HG03135 (cell line): ENCODE measurements around the gene TRMT61A.

ENCODE experiments used
- ATAC-seq: cut with Tn5 transposase; IDR thresholded peaks from one replicate; pipeline ENCODE4 v1.9.1; 2021; ENCODE audit warnings: mild to moderate bottlenecking, moderate library complexity; ENCODE audit not compliant: unreplicated experiment

TRMT61A gene

DNA sequence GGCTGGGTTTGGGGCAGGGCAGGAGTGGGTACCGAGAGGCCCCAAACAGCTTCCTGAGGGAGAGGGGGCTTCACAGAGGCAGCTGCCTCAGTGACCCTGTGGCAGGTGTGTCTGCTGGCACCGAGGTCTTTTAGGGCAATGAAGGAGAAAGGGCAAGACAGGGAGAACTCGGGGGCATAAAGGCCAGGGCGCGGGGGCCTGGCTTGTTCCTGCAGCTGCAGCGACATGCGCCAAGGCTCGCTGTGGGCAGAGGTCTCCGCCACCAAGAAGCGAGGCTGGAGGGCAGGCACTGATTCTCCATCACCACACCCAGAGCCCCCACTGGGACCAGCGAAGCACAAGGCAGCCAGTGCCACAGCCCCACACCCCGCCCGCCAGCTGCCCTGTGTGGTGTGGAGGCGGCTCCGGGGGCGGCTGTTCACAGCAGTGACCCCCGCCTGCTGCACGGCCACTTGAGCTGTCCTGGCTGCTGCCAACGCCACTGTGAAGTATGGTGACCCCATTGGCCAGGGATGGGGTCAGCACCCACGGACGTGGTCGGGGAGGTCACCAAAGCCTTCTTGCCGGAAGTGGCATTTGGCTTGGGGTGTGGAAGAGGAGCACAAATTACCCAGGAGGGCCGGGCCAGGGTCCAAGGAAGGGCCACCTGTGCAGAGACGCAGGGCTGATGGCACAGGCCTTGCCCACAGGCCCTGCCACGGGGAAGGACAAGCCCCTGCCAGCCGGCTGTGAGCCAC is 17.1 kb downstream of the TRMT61A start:
- ATAC-seq: no peak

DNA sequence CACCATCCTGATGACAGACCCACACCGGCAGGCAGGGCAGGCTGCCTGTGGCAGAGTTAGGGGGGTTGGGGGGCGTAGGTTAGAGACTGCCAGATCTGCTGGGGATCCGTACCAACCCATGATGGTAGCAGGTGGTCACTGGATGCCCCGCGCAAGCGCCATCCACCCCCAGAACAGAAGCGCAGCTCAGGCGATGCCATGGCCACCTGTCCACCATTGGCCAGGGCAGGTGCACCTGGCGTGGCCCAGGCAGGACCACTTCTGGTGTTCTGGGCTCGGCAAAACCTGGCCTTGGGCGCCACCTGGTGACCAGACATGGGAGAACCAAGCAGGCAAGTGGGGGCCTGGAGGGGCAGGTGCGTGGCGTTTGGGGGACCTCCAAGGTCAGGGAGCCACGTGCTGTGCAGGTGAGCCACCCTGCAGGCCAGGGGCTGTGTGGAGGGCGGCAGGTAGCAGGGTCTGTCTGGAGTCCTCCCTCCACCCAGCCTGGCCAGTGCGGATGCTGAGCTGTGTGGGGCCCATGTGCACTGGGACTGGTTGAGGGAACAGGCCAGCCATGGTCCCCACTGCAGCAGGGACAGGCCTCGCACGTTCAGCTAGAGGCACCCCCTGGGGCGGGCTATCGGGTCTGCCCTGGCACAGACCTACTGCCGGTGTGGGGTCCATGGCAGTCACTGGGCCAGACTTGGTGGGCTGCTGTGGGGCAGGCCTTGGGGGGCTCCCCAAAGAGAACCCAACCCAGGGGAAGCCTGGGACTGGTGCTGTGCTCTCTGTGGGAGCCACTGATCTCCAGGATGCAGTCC is 17.9 kb downstream of the TRMT61A start:
- ATAC-seq: no peak

DNA sequence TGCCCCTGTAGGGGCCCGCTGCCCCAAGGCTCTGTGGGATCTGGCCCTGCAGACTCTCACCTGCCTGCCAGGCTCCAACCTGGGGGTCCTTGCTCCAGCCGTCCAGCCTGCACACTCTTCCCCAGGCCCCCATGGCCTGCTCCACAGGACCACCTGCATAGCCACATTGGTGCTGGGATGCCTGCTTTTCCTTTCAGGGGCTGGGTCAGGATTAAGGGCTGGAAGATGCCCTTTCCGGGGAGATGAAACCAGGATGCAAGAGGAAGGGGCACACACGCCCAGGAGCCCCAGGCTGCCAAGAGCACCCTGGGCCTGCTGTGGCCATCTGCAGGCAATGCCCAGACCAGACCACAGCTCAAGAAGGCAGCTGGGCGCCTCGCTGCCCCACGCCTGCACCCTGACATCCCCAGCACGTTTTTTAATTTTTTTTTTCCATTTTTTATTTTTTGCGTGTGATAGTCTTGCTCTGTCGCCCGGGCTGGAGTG is 18.5 kb downstream of the TRMT61A start:
- no peak for ATAC-seq

DNA sequence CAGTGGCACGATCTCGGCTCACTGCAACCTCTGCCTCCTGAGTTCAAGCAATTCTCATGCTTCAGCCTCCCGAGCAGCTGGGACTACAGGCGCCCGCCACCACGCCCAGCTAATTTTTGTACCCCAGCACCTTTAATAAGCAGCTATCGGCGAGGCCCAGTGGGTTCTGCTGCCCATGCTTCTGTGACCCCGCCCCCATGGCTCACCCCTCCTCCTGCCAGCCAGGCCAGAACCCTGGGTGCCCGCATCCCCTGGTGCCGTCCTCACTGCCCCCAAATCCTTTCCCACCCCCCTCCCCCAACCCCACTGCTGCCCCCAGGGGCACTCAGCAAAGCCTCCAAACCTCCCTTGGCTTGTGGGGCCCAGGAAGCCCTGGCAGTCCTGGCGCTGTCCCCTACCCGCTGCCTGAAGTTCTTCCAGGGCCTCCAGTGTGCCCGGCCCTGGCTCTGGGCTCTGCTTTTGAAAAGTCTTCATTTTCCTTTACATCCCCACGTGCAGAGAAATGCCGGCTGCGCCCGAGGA is 19.0 kb downstream of the TRMT61A start:
- ATAC-seq: no peak

DNA sequence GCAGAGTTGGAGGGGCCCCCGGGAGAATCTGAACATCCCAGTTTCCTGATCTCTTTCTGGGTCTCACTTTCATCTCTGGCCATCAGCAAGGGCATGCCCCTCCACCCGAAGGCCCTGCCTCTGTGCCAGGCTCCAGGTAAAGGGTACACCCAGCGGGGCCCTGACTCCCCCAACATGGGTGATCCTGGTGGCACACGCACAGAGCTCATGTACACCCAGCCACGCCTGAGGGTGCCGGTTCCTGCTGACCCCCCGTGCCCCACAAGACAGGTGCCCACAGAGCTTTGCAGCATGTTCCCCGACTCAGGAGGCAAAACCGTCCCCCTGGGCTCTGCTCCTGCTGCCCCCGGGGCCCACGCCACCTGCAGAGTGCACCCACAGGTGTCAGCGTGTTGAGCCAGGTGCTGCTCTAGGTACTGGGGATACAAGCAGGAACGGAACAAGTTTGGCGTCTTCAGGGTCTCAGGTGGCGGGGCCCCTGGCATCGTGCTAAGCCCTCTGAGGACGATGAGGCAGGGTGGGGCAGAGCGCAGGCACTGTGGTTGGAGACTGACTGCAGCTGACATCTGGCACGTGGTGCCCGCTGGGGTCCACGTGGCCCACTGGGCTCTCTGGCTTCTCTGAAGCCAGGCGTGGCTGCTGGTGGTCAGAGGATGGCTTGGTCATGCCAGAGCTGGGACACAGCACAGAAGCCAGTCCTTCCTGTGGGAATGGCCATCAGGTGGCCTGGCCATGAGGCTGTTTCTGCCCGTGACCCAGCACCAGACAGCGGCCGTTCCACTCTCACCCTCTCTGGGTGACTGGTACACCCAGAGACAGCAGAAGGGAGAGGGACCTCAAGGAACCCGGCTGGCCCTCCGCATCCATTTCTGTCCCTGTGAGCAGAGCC is 19.7 kb downstream of the TRMT61A start:
- no peak for ATAC-seq

DNA sequence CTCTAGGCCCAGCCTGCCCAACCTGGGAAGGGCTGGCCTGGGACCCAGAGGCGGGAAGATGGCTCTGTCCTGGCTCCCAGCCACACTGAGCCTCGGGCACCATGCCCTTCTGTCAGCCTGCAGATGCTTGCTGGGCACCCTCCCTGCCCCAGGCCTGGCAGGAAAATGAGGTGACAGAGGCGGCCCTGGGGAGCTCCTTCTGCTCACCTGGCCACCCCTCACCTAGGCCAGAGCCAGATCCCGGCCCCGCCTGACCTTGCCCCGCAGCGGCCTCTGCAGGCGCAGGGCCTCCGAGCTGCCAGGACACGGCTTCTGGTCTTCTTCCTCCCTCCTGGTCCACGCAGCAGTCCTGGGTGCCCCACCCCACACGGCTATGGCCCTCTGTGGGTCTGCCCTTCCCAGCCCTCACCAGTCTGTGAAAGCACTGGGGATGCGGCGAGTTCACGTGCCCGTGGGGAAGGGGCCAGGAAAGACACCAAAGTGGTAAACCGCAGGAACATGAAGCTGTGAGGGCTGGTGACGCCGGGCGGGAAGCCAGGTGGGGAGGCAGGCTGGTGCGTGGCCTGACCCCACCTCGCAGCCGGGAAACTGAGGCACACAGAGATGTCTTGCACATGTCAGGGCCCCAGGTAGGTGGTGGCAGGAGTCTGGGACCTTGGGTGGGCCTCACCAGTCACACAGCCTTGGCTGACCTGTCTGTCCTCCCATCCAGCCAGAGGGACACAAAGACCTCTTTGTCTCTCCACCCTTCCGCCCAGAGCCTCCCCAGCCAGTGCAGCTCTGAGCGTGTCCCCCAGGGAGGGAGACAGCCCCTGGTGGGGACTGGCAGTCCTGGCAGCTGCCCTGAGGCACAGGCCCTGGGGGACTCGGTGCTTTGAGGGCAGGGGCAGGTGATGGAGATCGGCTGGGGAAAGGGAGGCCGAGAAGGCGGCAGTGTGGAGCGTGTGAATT is 20.6 kb downstream of the TRMT61A start:
- ATAC-seq: no peak

DNA sequence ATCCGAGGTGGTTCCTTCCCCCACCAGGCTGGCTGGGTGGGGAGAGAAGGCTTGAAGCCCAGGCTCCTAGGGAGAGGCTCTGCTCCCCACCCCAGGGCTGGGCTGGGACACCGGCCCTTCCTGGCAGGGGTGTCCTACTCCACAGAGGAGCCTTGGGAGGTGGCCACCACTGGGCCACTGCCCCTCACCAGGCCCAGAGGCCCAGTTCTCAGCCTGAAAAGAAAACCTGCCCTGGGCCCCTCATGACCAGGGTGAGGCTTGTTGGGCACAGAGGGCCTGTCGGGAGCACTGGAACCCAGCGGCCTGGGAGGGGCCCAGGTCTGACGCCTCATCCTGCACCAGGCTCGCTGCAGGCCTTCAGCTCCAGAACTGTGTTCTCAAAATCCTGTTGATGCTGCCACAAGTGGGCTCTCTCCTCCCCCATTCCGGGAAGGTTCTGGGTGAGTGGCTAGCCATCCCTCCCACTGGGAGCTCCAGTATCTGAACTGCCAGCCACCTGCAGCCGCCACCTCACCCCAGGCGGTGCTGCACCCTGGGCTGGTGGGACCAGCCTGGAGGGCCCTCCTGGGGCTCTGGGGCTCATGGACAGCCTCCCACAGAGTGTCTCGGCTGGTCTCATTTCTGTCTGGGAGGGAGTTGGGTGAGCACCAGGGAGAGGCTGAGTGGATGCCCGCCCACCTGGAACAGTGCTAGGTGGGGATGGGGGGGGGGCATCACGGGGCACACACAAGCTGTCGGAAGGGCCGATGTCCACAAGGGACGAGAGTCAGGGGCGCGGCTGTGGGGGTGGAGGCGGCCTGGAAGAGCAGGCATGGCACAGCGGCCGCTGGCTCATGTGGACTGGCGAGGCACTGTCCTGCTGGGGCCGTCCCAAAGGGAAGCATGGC is 21.7 kb downstream of the TRMT61A start:
- ATAC-seq: no peak

DNA sequence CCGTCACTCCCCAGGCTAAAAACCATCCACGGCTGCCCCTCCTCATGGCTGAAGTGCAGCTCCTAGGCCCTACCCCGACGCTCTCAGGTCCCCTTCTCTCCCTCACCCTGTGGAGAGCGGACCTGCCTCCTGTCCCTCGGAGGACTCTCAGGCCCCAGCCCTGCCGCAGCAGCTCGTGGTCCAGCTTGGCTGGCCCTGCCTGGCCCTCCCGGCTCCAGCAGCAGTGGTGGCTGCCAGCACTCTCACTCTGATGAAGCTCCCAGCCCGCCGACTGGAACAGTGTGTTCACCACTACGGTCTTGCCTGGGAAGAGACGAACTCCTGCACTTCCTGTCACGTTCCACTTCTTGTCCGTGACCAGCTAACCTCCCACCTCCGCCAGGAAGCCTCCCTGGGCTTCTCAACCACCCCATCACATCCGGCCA is 22.4 kb downstream of the TRMT61A start:
- ATAC-seq: no peak

DNA sequence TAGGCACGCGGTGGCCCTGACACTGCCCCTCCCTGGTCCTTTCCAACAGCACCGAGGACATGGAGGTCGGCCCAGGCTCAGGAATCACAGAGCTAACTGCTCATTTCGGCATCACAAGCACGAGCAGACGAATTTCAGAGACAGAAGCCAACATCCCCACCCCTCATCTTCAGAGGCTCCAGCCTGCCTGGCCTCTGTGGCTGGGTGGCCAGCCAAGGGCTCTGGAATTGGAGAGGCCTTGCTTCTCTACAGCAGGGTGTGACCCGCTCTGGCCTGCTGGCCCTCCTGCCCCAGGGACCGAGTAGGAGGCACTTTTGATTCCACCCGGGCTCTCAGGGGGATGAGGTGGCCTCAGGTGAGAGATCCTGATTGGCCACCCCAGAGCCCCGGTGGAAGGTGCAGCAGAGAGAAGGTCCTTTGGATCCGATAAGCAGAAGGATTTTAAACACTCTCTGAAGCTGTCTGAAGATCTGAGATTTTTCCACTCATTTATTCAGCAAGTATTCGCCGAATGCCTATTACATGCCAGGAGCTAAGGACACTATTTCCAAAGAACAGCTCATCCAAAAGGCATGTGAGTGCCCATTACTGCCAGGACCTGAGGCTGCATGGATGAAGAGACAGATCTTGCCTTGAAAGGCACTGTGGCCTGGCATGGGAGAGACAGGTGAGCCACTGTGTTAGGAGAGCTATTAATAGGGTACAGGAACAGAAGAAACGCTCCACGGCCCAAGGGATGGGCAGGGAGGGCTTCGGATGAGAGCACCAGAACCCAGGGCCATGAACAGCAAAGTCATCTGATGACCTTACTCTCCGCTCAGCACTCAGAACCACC is 23.2 kb downstream of the TRMT61A start:
- ATAC-seq: no peak

DNA sequence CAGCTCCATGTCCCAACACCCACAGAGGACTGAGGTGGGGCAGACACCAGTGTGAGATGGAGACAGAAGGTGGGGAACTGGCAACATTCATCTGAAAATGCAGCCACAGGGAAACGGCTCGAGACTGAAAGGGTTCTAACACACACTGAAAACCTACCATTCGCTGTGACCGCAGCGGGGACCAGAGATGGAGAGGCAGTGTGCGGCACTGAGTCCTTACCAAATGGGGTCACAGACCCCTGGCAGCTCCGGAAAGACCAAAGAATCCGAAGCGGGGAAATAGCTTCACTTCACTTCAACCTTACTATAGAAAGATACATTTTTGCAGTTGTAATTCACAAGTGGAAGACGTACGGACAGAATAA is 23.8 kb downstream of the TRMT61A start:
- no peak for ATAC-seq

DNA sequence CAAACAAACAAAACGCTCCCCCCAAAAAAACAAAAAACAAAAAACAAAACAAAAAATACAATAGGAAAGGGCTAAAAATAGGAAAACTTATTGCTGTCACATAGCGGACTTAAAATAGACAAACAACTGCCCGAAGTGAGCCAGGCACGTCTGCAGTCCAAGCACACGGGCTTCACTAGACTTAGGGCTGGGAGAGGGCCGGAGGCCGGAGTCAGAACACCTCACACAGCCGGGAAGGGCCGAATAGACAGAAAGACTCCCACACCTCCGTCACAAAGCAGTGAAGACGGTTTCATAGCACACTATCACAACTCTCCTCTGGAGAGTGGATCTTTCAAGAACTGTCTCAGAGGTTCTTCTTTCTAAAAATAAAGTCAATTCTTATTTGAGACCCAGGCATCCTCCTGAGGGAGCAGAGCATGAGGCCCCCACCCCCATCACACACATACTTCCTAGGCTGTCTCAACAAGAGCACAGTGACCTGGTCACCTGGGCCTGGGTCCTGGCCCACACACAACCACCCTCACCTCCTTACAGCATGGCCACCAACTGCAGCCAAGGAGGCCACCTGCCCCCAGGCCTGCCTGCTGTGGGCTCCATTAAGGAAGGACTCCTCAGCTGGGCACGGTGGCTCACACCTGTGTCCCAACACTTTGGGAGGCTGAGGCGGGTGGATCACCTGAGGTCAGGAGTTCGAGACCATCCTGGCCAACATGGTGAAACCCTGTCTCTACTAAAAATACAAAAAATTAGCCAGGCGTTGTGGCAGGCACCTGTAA is 26.8 kb downstream of the TRMT61A start:
- no peak for ATAC-seq

DNA sequence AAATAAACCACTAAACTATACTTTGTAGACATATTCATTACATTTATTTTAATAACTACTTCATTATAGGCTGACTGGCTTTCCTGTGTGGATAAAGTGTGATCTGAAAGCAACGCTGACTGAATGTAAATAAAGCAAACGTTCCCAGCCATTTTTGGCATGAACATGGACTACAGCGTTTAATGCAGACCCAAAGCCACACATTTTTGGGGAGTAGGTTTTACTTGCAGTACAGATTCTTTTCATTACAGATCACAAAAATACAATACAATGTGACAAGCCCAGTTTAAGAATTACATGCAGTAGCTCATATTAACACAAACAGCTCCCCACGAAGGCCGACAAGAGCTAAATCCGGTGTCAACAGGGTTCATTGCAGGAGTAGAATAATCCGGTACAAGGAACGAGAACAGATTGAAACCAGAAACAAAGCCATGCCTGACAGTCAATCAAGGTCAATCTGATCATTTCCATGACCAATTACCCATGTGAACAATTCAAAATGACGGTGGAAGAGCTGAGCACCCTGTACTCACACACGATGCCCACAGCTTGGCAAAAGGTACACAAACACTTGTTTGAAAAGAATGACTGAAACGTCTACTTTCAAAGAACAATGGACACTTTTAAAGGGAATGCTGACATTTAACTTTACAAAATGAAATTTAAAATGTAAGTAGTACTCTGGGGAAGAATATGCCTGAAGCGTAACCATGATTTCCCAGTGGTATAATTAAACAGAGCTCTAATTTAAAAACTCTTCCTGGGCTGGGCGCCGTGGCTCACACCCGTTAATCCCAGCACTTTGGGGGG is 28.2 kb downstream of the TRMT61A start:
- ATAC-seq: no peak

DNA sequence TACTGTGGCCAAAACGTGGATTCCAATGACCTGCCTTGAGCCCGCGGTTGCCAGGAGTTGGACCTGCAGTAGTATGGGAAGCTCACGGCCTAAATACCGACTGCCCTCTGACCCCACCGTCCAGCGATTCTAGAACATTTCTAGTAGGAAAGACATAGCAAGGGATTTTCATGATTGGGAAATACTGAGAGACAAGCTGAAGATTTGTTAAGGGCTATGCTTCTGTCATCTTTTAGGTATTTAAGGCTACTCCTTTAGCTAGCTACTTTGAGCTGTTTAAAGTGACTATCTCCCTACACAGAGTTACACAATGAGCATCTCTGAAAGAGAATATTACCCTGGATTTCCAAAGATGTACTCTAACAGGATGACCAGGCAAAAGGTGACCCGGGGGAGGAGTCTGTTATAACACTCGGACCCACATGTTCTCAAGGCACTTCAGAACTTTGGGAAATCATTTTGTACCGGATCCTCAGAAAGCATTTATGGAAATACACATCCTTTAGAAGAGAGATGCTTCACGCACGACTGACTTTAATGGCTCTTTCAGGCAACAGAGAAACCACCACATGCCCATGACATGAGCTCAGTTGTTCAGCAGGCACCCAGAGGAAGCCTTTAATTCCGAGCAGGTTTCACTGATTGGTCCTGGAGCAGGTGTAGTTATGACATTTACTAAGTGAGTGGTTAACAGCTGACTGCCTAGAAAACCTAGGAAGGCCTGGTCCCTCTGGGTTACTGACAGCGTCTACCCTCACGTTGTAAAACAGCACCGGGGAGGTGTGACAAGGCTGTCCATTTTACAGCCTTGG is 29.3 kb downstream of the TRMT61A start:
- ATAC-seq: no peak

DNA sequence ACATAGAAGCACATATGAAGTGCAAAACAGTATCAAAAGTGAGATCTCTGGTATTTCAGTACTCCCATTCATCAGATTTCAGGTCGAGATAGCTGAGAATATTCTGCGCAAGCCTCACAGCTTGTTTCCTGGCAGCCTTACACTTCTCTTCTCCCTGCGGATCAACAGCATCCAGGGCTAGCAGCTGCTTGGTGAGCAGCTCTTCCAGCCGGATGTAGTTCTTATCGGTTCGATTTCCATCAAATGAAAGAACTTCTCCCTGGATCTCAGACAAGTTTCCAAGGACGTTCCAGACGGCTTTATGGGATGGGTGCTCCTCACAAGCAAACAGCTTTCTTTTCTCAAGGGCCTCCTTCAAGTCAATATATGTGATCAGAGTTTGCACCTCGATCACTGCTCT is 30.8 kb downstream of the TRMT61A start:
- ATAC-seq: no peak

DNA sequence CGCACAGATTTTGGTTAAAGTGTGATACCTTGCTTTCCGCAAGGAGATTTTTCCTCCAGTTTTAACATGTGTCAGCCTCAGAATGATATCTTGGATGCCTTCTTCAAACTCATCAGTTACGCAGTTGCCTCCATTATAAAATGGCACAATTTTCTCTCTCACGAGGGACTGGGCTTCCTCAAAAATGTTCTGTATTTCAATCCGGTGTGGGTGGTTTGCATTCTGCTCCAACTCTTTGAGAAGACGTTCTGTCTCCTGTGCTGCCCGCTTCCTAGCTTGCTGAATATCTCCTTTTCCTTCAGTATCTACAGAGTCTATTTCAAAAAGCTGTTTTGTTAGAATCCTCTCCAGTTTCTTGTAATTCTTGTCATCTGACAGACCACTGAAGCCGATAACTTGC is 31.7 kb downstream of the TRMT61A start:
- ATAC-seq: no peak
